ENCODE data around the gene NFILZ. TPM values are rescaled to one million over a fixed set of nuclear protein-coding genes. Genes with fewer than 3 reads are reported as not detected.

NFILZ gene
- total RNA-seq, 2 donors from 2014 or later: not detected

- no peak for DNase-seq
- peak overlapping the region; percentile 32 for H3K27ac ChIP-seq (ENCODE audit: low read depth, low read length)
Measured at GRCh38 chr19:8610936-8611300, 19.5 kb upstream of the NFILZ start.

DNA sequence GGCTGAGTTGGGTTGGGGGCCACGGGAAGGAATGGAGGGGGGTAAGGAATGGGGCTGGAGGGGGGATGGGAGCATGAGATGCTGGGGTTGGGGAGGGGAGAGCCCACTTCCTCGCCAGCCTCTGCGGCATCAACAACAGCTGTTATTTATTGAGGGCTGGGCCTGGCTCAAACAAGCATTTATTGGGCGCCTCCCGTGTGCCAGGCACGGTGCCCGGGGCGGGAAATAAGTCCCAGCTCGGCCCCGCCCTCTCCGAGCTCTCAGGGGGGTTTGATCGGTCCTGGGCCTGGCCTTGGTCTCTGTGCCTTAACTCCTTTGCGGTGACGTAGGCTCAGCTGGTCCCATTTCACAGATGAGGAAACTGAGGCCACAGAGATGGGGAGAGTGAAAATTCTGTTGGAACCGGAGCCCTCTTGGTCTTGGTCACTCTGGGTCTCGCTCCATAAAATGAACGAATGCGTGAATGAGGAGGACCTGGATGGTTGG, 19.0 kb upstream of the NFILZ start:
- no peak overlapping the region for H3K27ac ChIP-seq (ENCODE audit: low read depth, low read length)
- peaks cover 16% of the 10 kb centered on the region for H3K4me1 Mint-ChIP-seq
- no peak for TF ChIP-seq CTCF (conservative IDR thresholded peaks at IDR 0.05)
- no peak overlapping the region for H3K4me3 ChIP-seq (ENCODE audit: low read length)
- 54 to 66% methylated on average over 8 to 18 of the region's 18 CpGs for WGBS, 2 experiments (ENCODE audit: insufficient coverage in 1 of 2, insufficient read length in 1 of 2)
- peak overlapping the region; percentile 48 for H3K4me3 Mint-ChIP-seq
- no peaks in the 10 kb centered on the region for H3K9me3 Mint-ChIP-seq
- no peak overlapping the region for H3K27ac Mint-ChIP-seq
- no peaks in the 10 kb centered on the region for H3K27me3 ChIP-seq (ENCODE audit: control insufficient read depth, insufficient read depth, low read length, poor library complexity, severe bottlenecking)
- H3K36me3 ChIP-seq (ENCODE audit: control insufficient read depth, insufficient read depth, low read length): no peaks in the 10 kb centered on the region
- H3K4me1 ChIP-seq (ENCODE audit: control insufficient read depth, insufficient read depth, low read length): no peaks in the 10 kb centered on the region
- no peaks in the 10 kb centered on the region for H3K9me3 ChIP-seq (ENCODE audit: control insufficient read depth, low read length)
- H3K9ac ChIP-seq (ENCODE audit: extremely low read depth, low read length, poor library complexity, severe bottlenecking): no peak overlapping the region
- no peaks in the 10 kb centered on the region for H3K36me3 Mint-ChIP-seq (ENCODE audit: low read depth)
- peaks cover 5% of the 10 kb centered on the region for H3K27me3 Mint-ChIP-seq (ENCODE audit: insufficient read depth)
- peak; percentile 57 for DNase-seq

More at GRCh38 chr19:8610936-8611300, 19.5 kb upstream of the NFILZ start:
- H3K27me3 ChIP-seq (ENCODE audit: control insufficient read depth, insufficient read depth, low read length, poor library complexity, severe bottlenecking): no peaks in the 10 kb centered on the region
- no peak overlapping the region for H3K27ac Mint-ChIP-seq
- H3K4me3 ChIP-seq (ENCODE audit: low read length): no peak overlapping the region
- TF ChIP-seq CTCF (conservative IDR thresholded peaks at IDR 0.05): no peak
- no peaks in the 10 kb centered on the region for H3K9me3 Mint-ChIP-seq
- H3K27me3 Mint-ChIP-seq (ENCODE audit: insufficient read depth): peaks cover 3% of the 10 kb centered on the region
- H3K9me3 ChIP-seq (ENCODE audit: control insufficient read depth, low read length): no peaks in the 10 kb centered on the region
- no peaks in the 10 kb centered on the region for H3K4me1 ChIP-seq (ENCODE audit: control insufficient read depth, insufficient read depth, low read length)
- 0% methylated on average over 5 of the region's 9 CpGs; no CpG with 5 or more reads in 1 of the 2 experiments for WGBS, 2 experiments (ENCODE audit: insufficient coverage in 1 of 2, insufficient read length in 1 of 2)
- peaks cover 16% of the 10 kb centered on the region for H3K4me1 Mint-ChIP-seq
- H3K36me3 Mint-ChIP-seq (ENCODE audit: low read depth): no peaks in the 10 kb centered on the region
- no peak overlapping the region for H3K9ac ChIP-seq (ENCODE audit: extremely low read depth, low read length, poor library complexity, severe bottlenecking)
- H3K4me3 Mint-ChIP-seq: peak overlapping the region; percentile 48
- no peaks in the 10 kb centered on the region for H3K36me3 ChIP-seq (ENCODE audit: control insufficient read depth, insufficient read depth, low read length)

GRCh38 chr19:8611877-8612806, 18.3 kb upstream of the NFILZ start:
- Histone ChIP-seq H3K4me1 (ENCODE audit: control insufficient read depth, insufficient read depth, low read length) (no peaks in the 10 kb centered on the region), H3K9ac (ENCODE audit: extremely low read depth, low read length, poor library complexity, severe bottlenecking) (no peak overlapping the region), H3K36me3 (ENCODE audit: control insufficient read depth, insufficient read depth, low read length) (no peaks in the 10 kb centered on the region), H3K9me3 (ENCODE audit: control insufficient read depth, low read length) (no peaks in the 10 kb centered on the region), H3K4me3 (ENCODE audit: low read length) (no peak overlapping the region), H3K27me3 (ENCODE audit: control insufficient read depth, insufficient read depth, low read length, poor library complexity, severe bottlenecking) (no peaks in the 10 kb centered on the region), H3K27ac (ENCODE audit: low read depth, low read length) (no peak overlapping the region)
- H3K27ac Mint-ChIP-seq: peak overlapping the region; percentile 68
- H3K9me3 Mint-ChIP-seq: no peaks in the 10 kb centered on the region
- no peaks in the 10 kb centered on the region for H3K36me3 Mint-ChIP-seq (ENCODE audit: low read depth)
- peaks cover 16% of the 10 kb centered on the region for H3K4me1 Mint-ChIP-seq
- peak; percentile 88 for DNase-seq
- TF ChIP-seq CTCF (conservative IDR thresholded peaks at IDR 0.05): no peak
- H3K27me3 Mint-ChIP-seq (ENCODE audit: insufficient read depth): peaks cover 5% of the 10 kb centered on the region
- H3K4me3 Mint-ChIP-seq: peak overlapping the region; percentile 48
- WGBS, 2 experiments (ENCODE audit: insufficient coverage in 1 of 2, insufficient read length in 1 of 2): 54 to 77% methylated on average over 3 to 12 of the region's 12 CpGs
